HG03342 (cell line): ENCODE measurements around the gene P3R3URF.

Experiments used
- ATAC-seq: cut with Tn5 transposase; IDR thresholded peaks from one replicate; pipeline ENCODE4 v1.9.1; 2021; ENCODE audit warnings: mild to moderate bottlenecking, moderate library complexity; ENCODE audit not compliant: unreplicated experiment

The P3R3URF gene

GRCh38 chr1:46174448-46175231 is 1.6 kb downstream of the P3R3URF start, which contains the start of gene TSPAN1:
TSS of gene TSPAN1 (plus strand) at chr1:46175087. CDS start at chr1:46181108, 6,021 bp downstream.
- no peak for ATAC-seq

- no peak for ATAC-seq
These were observed 2.9 kb downstream of the P3R3URF start for GRCh38 chr1:46173361-46173856.

- no peak for ATAC-seq
These were observed 4.0 kb downstream of the P3R3URF start for GRCh38 chr1:46172321-46172720.

- ATAC-seq = no peak
These were observed 4.4 kb downstream of the P3R3URF start for GRCh38 chr1:46171871-46172270.

GRCh38 chr1:46171351-46171750 is 4.9 kb downstream of the P3R3URF start:
- no peak for ATAC-seq

GRCh38 chr1:46169811-46170454 is 6.4 kb downstream of the P3R3URF start:
- no peak for ATAC-seq

- ATAC-seq = no peak
These were observed 7.8 kb downstream of the P3R3URF start for GRCh38 chr1:46168477-46168876.

GRCh38 chr1:46166521-46167462 is 9.5 kb downstream of the P3R3URF start:
- ATAC-seq = no peak

- no peak for ATAC-seq
These were observed 16.1 kb downstream of the P3R3URF start for GRCh38 chr1:46160212-46160611.

GRCh38 chr1:46159516-46159915 is 16.8 kb downstream of the P3R3URF start:
- no peak for ATAC-seq

- ATAC-seq = peak; percentile 76
These were observed 17.7 kb downstream of the P3R3URF start for GRCh38 chr1:46158312-46159281.

- no peak for ATAC-seq
These were observed 18.4 kb downstream of the P3R3URF start for GRCh38 chr1:46157916-46158311.

GRCh38 chr1:46153732-46154131 is 22.6 kb downstream of the P3R3URF start:
- no peak for ATAC-seq

- ATAC-seq = no peak
These were observed 23.1 kb downstream of the P3R3URF start for GRCh38 chr1:46153228-46153627.

- no peak for ATAC-seq
These were observed 24.3 kb downstream of the P3R3URF start for GRCh38 chr1:46152016-46152415.

GRCh38 chr1:46150085-46150484 is 26.2 kb downstream of the P3R3URF start:
- ATAC-seq = no peak

GRCh38 chr1:46148318-46148717 is 28.0 kb downstream of the P3R3URF start:
- ATAC-seq = no peak

- no peak for ATAC-seq
These were observed 38.4 kb downstream of the P3R3URF start for GRCh38 chr1:46137916-46138315.

- ATAC-seq = no peak
These were observed 39.6 kb downstream of the P3R3URF start for GRCh38 chr1:46136711-46137110.
